Adrenal gland (tissue), 5 donors: ENCODE results near the gene GMPS.

ENCODE experiments used
- CTCF ChIP-seq, 6 experiments: fragments of 450-650 bp in 4 of 6; fragments of 200-600 bp in 2 of 6; sonication (generic) in 1 of 6; IDR thresholded peaks; 1 replicate in 5 of 6; 2 replicates in 1 of 6; pipeline versions ENCODE4 v1.5.1 to v1.8.0; 2016 to 2021; ENCODE audit warnings: antibody characterized with exemption in 6 of 6, mild to moderate bottlenecking in 2 of 6, moderate library complexity in 1 of 6
- POLR2A ChIP-seq, 2 donors: fragments of 450-650 bp; IDR thresholded peaks; one replicate each; pipeline ENCODE4 v1.6.1; 2017; ENCODE audit warnings: antibody characterized with exemption in 2 of 2, mild to moderate bottlenecking in 2 of 2, moderate library complexity in 1 of 2
- donor health status: DM: no; HTN: no; CAD: no.

DNA sequence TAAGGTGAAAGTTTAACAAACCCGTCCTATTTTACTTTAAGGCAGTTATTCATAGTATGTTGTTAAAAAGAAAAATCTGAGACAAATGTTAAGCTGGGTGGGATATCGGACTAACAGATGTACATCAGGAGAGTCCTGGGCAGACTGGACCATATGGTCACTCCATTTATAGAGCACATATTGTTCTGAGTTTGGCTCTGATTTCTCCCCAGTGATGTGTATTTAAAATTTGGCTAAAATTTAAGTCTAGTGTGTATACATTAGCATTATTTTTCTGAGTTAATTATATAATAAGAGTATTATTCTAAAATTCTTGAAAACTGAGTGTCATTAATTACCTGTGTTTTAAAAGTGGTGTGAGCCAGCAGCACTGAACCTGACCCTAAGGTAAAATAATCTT is 6.1 kb downstream of the GMPS start:
- TF ChIP-seq POLR2A (IDR thresholded peaks at IDR 0.05) (no peak), CTCF (IDR thresholded peaks at IDR 0.05) (no peak)
